Measurements from ENCODE around the gene RELL1.

- TF ChIP-seq RAD21 (conservative IDR thresholded peaks at IDR 0.05) (no peak), SMC3 (conservative IDR thresholded peaks at IDR 0.05; ENCODE audit: poor library complexity) (no peak)
These were observed 66.0 kb downstream of the RELL1 start for GRCh38 chr4:37620176-37620575.

Data from neural cell (in vitro differentiated cells).